ENCODE data around the gene CEP68.
"Not testable (repeated sequence)": the region's sequence is repeated elsewhere in the genome, so short reads cannot be mapped to it uniquely, and the experiment has no call there.

Gene CEP68

GRCh38 chr2:65019010-65019409 lies 37.2 kb upstream of the CEP68 start:
- no peaks in the 10 kb centered on the region for H4K20me1 ChIP-seq (ENCODE audit: low read depth, low read length)
- TF ChIP-seq EZH2phosphoT487 (conservative IDR thresholded peaks at IDR 0.05; ENCODE audit: low read length) (no peak), CTCF (IDR thresholded peaks at IDR 0.05; ENCODE audit: insufficient read depth, low read length, poor library complexity, severe bottlenecking) (no peak)
- no peaks in the 10 kb centered on the region for H3K79me2 ChIP-seq (ENCODE audit: insufficient read depth, low read length)
- no peaks in the 10 kb centered on the region for H3K27me3 ChIP-seq (ENCODE audit: low read length)
- H3K9me2 ChIP-seq (replicated peaks; ENCODE audit: insufficient read depth, low read length), result no peaks in the 10 kb centered on the region
- no peak overlapping the region for H2AFZ ChIP-seq (ENCODE audit: low read depth, low read length, severe bottlenecking)
- H3K9me3 ChIP-seq (ENCODE audit: insufficient read depth, low read length), result no peaks in the 10 kb centered on the region
- H3F3A ChIP-seq (ENCODE audit: insufficient read depth), result peaks cover 4% of the 10 kb centered on the region; the same call in 1 of the 2 replicates
- H3K4me3 ChIP-seq (ENCODE audit: insufficient read depth, low read length, poor library complexity, severe bottlenecking), result no peak overlapping the region
- no peak overlapping the region for H3K27ac ChIP-seq (ENCODE audit: low read depth, low read length)
- no peak overlapping the region for H3K9ac ChIP-seq (ENCODE audit: low read length)
- H3K36me3 ChIP-seq (ENCODE audit: low read length), result peaks cover 50% of the 10 kb centered on the region
- no peak overlapping the region for H3K4me2 ChIP-seq (ENCODE audit: low read depth, low read length, poor library complexity, severe bottlenecking)

- no peak overlapping the region for H2AFZ ChIP-seq (ENCODE audit: low read depth, low read length, severe bottlenecking)
- peaks cover 9% of the 10 kb centered on the region; the same call in 1 of the 2 replicates for H3F3A ChIP-seq (ENCODE audit: insufficient read depth)
- H3K9ac ChIP-seq (ENCODE audit: low read length), result no peak overlapping the region
- no peaks in the 10 kb centered on the region for H3K27me3 ChIP-seq (ENCODE audit: low read length)
- H3K9me2 ChIP-seq (replicated peaks; ENCODE audit: insufficient read depth, low read length), result no peaks in the 10 kb centered on the region
- no peak overlapping the region for H3K4me3 ChIP-seq (ENCODE audit: insufficient read depth, low read length, poor library complexity, severe bottlenecking)
- no peak for TF ChIP-seq EZH2phosphoT487 (conservative IDR thresholded peaks at IDR 0.05; ENCODE audit: low read length)
- TF ChIP-seq CTCF (IDR thresholded peaks at IDR 0.05; ENCODE audit: insufficient read depth, low read length, poor library complexity, severe bottlenecking), result no peak
- H4K20me1 ChIP-seq (ENCODE audit: low read depth, low read length), result no peaks in the 10 kb centered on the region
- H3K36me3 ChIP-seq (ENCODE audit: low read length), result peaks cover 42% of the 10 kb centered on the region
- H3K27ac ChIP-seq (ENCODE audit: low read depth, low read length), result no peak overlapping the region
- H3K4me2 ChIP-seq (ENCODE audit: low read depth, low read length, poor library complexity, severe bottlenecking), result no peak overlapping the region
- no peaks in the 10 kb centered on the region for H3K79me2 ChIP-seq (ENCODE audit: insufficient read depth, low read length)
- no peaks in the 10 kb centered on the region for H3K9me3 ChIP-seq (ENCODE audit: insufficient read depth, low read length)
Measured at GRCh38 chr2:65019675-65020195, 36.5 kb upstream of the CEP68 start.

GRCh38 chr2:65020251-65020650 lies 36.0 kb upstream of the CEP68 start:
- H2AFZ ChIP-seq (ENCODE audit: low read depth, low read length, severe bottlenecking); H3K4me2 ChIP-seq (ENCODE audit: low read depth, low read length, poor library complexity, severe bottlenecking); H3K9me3 ChIP-seq (ENCODE audit: insufficient read depth, low read length); H3K27me3 ChIP-seq (ENCODE audit: low read length); H3K9me2 ChIP-seq (replicated peaks; ENCODE audit: insufficient read depth, low read length); H3K9ac ChIP-seq (ENCODE audit: low read length); H3K27ac ChIP-seq (ENCODE audit: low read depth, low read length); H4K20me1 ChIP-seq (ENCODE audit: low read depth, low read length); H3K79me2 ChIP-seq (ENCODE audit: insufficient read depth, low read length); H3K4me3 ChIP-seq (ENCODE audit: insufficient read depth, low read length, poor library complexity, severe bottlenecking): not testable (repeated sequence)
- H3F3A ChIP-seq (ENCODE audit: insufficient read depth), result peaks cover 13% of the 10 kb centered on the region; the same call in 1 of the 2 replicates
- peaks cover 38% of the 10 kb centered on the region for H3K36me3 ChIP-seq (ENCODE audit: low read length)

- H3K4me2 ChIP-seq (ENCODE audit: low read depth, low read length, poor library complexity, severe bottlenecking), result no peak overlapping the region
- no peaks in the 10 kb centered on the region for H3K9me3 ChIP-seq (ENCODE audit: insufficient read depth, low read length)
- no peaks in the 10 kb centered on the region for H3K79me2 ChIP-seq (ENCODE audit: insufficient read depth, low read length)
- no peak overlapping the region for H2AFZ ChIP-seq (ENCODE audit: low read depth, low read length, severe bottlenecking)
- H3K9me2 ChIP-seq (replicated peaks; ENCODE audit: insufficient read depth, low read length), result no peaks in the 10 kb centered on the region
- no peak overlapping the region for H3K9ac ChIP-seq (ENCODE audit: low read length)
- H3K4me3 ChIP-seq (ENCODE audit: insufficient read depth, low read length, poor library complexity, severe bottlenecking), result no peak overlapping the region
- no peak overlapping the region for H3K27ac ChIP-seq (ENCODE audit: low read depth, low read length)
- no peaks in the 10 kb centered on the region for H3K27me3 ChIP-seq (ENCODE audit: low read length)
- peaks cover 20% of the 10 kb centered on the region for H3F3A ChIP-seq (ENCODE audit: insufficient read depth)
- H4K20me1 ChIP-seq (ENCODE audit: low read depth, low read length), result no peaks in the 10 kb centered on the region
- TF ChIP-seq EZH2phosphoT487 (conservative IDR thresholded peaks at IDR 0.05; ENCODE audit: low read length) (no peak), CTCF (IDR thresholded peaks at IDR 0.05; ENCODE audit: insufficient read depth, low read length, poor library complexity, severe bottlenecking) (no peak)
- H3K36me3 ChIP-seq (ENCODE audit: low read length), result peaks cover 30% of the 10 kb centered on the region
Measured at GRCh38 chr2:65020943-65021528, 35.2 kb upstream of the CEP68 start.

Data from SU-DHL-6 (cell line).